Limb (tissue), 2 donors: Measurements from ENCODE around the gene B4GALT4.
"Not testable (repeated sequence)": the region's sequence is repeated elsewhere in the genome, so short reads cannot be mapped to it uniquely, and the experiment has no call there.

ENCODE experiments used
- DNase-seq, 2 donors: peaks; one replicate each; pipeline ENCODE4 v3.0.0-alpha.2; 2016; ENCODE audit errors: extremely low spot score in 2 of 2

Gene B4GALT4

DNA sequence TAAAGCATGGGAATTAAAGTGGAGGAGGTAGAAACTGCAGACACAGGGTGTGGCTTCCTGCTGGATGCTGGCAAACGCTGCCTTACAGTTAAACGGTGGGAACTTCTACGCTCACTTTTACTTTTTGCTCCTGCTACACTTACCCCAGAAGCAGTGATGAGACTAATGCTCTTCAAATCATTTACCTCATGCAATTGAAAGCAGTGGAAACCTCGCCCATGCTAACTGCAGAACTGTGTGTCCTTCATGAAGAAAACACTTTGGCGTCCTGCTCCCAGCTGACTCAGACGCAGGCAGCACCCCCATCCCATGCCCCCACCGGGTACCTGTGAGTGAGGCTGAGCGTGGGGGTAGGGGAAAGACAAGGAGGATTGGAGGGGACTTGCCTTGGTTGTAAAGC, 35.5 kb downstream of the B4GALT4 start:
- DNase-seq: peak in 1 of 2 donors; percentile 14

DNA sequence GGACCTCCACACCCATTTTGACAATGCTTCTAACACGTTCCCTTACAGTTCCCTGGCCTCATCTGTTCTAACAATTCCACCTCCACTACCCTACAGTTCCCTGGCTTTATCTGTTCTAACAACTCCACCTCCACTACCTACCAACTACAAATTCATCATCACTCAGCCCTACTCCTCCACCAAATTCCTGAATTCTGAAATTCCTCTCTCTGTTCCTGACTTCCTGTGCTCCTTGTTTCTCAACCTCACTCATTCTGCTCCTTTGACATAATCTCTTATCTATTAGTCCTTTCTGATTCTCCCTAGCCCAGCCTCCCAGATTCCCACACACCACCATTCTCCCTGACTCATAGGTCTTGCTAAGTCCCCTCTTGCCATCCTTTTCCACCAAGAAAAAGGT, 44.8 kb downstream of the B4GALT4 start:
- DNase-seq: no peak

DNA sequence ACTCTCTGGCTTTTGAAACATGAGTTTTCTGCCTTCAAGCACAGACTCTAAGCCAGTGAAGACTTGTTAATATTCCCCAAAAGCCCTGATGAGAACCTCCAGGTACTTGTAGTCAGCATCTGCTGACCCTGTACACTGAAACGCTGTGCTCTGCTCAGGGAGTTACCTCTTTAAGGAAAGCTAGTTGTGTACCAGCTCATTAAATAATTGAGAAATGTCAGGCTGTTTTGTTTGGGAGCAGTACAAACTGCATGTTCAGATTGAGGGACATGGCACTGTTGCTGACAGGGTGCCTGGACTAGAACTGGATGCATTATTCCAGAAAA, 45.6 kb downstream of the B4GALT4 start:
- no peak for DNase-seq

DNA sequence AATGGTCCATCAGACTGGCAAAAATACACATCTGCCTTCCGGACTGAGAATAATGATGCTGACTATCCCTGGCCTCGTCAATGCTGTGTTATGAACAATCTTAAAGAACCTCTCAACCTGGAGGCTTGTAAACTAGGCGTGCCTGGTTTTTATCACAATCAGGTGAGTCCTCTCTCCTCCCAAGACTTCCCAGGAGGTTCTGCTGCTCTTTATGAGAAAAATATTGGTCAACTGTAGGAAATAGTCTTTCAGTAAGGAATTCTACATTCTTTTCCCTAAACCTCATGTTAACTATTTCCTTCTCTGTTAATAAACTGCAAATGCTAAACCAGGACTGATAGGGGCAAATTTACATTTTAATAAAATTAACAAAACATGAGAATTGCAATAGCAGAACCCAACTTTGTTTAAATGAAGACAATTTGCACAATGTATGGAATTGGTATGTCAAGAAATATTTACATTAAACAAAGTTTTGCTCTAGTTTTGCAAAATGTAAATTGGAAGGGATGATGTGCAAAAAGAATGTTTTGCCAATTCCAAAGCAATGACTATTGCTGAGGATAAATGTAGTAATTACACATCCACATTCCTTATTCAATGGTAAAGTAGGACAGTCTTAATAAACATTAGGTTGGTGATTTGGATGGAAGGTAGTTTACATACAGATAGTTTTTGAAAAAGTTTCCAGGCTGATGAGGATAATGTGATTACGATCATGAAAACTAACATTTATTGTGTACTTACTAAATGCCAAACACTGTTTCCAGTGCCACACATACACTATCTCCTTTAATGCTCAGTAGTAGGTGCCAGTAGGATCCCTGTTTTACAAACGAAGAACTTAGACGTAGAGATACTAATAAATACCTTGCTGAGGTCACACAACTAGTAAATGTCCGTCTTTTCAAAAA, 46.2 kb downstream of the B4GALT4 start:
- no peak for DNase-seq

DNA sequence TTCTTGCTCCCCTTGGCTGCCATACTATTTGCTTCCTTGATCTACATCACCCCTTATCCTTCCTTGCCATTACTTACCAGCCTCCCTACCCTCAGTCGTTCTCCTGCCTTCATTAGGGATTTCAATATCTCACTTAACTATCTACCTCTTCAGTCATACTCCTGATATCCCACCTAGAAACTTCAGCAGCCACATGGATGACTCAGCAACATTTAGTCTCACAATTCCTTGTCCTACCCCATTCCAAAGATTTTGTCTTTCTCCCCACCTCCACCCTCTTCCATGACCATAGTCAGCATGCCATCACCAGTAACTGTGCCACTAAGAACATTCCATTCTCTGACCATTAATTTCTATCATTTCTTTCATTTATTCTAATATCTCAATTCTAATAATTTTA, 48.9 kb downstream of the B4GALT4 start:
- DNase-seq: no peak

DNA sequence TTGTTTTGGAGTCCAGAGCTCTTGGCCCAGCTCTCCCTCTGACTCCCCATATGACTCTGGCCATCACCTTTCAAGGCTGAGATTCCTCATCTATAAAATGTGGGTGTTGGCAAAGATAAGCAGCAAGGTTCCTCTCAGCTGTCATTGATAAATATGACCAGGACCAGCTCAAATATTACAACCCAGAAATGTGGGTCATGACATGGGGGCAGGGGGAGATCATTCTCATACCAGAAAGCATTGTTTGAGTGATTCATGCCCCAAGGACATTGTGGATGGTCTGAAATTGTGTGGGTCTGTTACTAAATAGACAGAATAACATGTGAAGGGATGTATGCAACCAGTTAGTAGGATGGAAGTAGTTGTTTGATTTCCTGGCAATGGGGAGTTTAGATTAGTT, 53.4 kb downstream of the B4GALT4 start:
- DNase-seq: no peak

DNA sequence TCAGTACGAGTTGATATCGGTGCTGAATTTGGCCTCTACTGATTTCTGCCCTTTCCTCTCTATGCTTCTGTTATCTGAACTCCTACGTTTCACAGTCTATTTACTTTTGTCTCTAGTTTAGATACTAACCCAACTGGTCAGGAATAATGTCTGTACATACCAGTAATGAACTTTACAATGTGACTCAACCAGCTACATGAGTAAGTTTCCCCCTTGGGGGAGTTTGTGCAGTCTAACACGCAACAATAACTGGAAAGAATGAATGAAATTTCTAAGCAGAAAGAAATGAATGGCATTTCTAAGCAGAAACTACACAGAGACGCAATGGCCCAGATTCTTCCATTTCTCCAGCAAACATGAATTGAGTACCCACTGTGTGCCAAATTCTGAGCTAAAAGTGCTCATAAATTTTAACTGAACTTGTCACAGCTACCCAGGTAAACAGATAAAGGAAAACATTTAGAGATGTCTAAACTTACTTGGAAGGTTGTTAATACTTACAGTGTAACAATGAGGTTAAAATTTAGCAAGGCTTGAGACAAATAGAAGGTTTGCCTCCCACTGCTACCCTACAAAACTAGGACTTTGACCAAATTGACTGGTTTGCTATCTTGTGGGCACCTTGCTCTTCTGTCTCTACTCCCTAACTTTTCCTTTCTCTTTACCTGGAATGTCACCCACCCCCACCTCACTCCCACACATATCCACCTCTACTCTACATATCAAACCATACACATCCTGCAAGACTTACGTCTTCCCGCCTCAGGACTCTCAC, 55.7 kb downstream of the B4GALT4 start:
- no peak for DNase-seq

DNA sequence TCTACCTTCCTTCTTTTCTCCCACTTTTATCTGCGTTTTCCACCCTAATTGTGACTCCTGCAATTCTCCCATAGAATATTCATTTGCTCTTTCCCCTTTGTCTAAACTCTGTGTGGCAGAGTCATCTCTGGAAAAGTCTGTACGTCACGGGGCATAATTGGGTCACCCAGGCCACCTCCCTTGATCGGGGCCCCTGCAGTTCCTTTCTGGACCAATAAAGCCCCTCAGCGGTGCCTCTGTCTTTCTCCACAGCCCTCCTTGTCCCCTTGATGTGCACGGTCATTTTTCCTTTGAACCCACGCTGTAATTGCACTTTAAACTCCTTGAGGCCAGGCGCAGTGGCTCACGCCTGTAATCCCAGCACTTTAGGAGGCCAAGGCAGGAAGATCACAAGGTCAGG, 56.6 kb downstream of the B4GALT4 start:
- no peak for DNase-seq

DNA sequence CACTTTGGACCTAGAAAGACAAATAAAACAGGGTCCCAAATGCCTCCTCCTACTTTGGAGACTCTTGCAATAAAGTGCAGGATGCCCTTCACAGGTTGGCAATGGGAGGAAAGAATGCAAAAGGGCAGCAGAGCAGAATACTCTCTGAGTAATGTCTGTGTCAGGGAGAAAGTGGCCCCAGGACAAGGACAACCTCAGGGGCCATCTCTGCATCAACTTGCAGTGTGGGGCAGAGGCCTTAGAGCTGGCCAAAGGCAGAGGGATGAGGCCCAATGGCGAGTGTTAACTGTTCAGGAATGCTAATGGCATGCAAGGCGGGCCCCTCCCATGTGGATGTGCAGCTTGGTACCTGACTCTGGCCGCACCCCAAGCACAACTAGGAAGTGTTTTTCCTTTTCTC, 58.9 kb downstream of the B4GALT4 start:
- DNase-seq: no peak

DNA sequence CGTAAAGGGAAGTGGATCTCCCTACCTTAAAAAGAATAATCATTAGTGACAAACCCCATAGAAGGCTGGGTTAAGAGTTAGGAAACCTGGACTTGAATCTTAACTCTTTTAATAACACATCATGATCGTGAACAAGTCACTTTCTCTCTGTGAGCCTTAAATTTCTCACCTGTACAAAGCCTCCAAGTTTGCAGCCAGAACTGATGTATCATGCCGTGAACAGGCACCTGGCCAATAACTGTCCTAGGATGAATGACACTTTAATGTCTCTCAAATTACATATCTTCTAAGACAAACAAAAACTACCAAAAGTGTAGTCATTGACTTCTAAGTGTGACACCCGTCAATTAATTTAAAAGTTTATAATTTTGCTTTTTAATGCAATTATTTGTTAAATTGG, 63.4 kb downstream of the B4GALT4 start:
- DNase-seq: no peak

DNA sequence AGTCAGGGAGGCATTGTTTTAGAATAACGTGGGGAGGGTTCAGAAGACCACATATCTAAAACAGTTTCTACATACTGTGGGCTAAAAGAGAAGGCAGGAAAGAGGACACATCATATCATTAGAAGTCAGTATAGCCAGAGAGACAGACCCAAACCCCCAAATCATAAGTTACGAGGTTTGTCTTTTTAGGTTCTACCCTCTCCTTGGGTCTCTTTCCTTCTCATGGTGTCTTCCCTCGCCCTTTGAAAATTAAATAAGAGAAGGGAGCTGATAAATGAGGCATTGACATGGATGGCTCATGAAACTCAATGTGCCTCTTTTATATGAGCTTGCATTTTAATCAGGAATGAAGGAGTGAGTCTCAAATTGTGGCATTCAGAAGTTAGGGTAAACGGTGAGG, 63.9 kb downstream of the B4GALT4 start:
- DNase-seq: no peak

DNA sequence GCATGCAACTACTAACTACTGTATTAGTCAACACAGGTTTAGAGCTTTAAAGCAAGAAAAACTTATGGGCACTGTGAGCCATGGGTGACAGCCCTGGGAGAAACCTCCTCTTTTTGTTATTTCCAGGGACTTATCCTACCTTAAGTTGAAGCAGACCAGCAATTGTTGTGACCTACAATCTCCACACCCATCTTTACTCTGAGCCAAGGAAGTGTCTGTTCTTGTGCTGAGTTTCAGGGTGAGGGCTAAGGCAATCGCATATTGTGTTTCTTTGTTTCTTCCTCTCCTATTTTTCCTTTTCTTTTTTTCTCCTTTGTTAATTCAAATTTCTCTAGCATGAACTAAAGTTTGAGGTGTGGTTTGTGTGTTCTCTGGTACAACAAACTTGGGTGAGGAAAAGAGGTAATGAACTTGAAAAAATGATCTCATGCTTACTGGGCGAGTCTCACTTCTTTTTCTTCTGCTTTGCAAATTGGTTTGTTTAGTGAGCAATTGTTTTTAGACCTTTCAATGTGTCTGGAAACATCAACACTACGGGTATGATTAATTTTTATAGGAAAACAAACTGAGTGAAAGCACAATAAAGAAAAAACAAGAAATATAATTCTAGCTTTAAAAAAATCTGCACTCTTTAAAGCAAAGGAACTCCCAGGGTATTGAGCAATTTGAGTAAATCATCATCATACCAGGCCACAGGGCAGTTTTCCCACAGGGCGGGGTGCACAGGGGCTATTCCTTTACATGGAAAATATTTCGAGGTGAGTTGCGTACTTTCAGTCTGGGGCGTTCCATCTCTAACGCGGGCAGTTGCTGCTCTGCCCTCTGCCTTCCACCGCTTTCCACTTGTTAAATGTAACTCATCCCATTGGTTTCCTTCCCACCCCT, 64.6 kb downstream of the B4GALT4 start:
- DNase-seq: no peak

DNA sequence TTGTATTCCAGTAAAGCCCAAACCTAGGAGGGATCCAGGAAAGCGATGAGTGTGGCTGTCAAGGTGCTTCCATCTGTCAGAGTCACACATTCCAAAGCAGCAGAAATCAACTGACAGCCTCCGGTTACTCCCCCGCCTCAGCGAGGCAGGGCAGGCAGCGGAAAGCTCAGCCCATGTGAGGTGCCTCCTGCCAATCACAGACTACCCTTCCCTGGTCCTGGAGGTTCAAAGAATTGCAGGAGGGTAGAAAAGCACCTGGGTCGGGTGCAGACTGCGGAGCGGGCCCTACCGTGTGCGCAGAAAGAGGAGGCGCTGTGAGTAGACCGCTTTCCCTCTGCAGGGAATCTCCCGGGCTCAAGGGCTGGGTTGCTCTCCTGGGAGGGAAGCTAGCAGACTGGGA, 67.4 kb downstream of the B4GALT4 start, which contains the start of gene UPK1B:
UPK1B (plus strand) TSS at position 274 of the 400 bp plus-strand sequence. CDS start 13,144 bp downstream, outside the sequence.
- no peak for DNase-seq

DNA sequence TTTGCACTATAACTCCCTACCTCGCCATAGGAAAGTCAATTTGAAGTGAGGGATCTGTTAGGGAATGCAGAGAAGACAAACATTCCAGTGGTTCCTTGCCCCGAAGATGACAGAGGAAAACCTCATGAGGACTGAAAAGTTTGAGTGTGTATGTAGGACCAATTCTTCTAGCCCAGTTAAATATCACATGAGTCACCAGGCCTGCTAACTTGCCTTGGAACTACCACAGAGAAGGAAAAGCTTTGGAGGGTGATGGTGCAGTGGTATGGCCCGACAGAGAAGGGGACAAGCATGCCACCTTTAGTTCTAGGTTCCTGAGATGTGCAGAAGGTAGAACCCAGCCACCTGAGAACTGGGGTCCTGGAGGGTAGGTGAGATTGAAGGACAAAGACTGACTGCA, 69.9 kb downstream of the B4GALT4 start:
- DNase-seq: no peak

DNA sequence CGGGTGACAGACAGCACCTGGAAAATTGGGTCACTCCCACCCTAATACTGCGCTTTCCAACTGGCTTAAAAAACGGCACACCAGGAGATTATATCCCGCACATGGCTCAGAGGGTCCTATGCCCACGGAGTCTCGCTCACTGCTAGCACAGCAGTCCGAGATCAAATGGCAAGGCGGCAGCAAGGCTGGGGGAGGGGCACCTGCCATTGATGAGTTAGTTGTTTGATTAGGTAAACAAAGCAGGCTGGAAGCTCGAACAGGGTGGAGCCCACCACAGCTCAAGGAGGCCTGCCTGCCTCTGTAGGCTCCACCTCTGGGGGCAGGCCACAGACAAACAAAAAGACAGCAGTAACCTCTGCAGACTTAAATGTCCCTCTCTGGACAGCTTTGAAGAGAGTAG, 75.9 kb downstream of the B4GALT4 start:
- DNase-seq: not testable (repeated sequence)
